NCI-H82 (cell line): ENCODE results near the gene MTFP1.
"Not testable (repeated sequence)": the region's sequence is repeated elsewhere in the genome, so short reads cannot be mapped to it uniquely, and the experiment has no call there.

ENCODE experiments used
- DNase-seq: peaks from one replicate; lab custom pipeline; 2025; lab: John Stamatoyannopoulos, UW

Gene MTFP1

GRCh38 chr22:30455075-30455840, 29.7 kb downstream of the MTFP1 start:
- DNase-seq: no peak

DNA sequence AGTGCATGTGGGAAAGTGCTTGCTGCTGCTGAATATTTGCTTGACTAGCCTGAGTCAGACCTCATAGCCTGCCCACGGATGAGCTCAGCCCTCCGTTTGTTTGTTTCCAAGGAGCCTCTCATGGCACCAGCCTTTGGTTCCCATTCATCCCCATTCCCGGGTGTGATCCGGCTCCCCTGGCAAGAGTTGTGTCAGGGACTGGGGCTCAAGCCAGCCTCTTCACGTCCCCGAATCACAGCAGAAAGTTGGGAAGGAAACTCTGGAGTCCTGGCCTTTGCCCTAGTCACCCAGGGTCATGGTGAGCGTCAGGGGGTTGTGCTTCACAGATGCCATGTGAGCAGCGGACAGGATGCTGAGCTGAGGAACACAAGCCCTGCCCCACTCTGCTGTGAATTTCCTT, 32.4 kb downstream of the MTFP1 start:
- DNase-seq: no peak

DNA sequence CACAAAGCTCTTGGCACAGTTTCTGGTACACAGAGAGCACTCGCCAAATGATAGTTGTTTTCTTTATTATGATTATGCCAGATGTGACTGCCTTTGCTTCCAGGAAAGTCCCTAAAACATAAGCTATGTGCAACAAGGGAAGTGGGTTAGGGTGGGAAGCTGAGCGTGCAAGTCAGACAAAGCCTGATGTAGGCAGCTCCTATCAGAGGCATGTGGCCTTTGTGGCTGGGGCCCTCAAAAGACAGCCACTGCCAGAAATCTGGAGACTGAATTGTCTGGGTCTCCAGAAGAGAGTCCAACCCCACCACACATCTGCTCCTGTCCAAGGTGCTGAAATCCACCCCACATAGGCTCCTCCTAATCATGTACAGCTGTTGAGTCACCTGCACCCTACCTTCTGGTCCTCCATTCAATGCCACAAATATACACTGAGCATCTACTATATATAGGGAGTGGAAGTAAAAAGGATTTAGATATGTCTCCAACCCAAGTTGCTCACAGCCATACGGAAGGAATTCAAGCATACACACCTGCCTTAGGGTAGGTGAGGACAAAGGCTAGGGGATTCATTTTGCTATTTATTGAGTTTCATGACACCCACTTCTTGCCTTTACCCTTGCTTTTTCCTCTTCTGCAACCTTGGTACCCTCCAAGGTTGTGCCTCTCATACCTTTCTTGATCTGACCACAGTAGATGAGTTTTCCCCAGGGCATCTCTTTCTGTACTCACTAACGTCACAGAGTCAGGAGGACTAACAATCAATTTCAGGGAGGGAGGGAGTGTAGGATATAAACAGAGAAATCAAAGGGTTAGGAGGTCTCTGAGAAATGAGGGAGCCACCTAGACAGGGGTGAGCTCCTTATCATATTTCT, 33.8 kb downstream of the MTFP1 start:
- DNase-seq: no peak

GRCh38 chr22:30460147-30460546, 34.6 kb downstream of the MTFP1 start:
- DNase-seq: no peak

DNA sequence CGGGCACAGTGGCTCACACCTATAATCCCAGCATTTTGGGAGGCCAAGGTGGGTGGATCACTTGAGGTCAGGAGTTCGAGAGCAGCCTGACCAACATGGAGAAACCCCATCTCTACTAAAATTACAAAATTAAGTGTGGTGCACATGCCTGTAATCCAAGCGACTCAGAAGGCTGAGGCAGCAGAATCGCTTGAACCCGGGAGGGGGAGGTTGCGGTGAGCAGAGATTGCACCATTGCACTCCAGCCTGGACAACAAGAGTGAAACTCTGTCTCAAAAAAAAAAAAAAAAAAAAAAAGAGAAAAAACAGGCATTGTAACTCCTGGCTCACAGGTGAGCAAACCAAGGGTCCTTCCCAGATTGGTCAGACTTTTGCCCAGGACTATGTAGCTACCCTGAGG, 35.0 kb downstream of the MTFP1 start:
- not testable (repeated sequence) for DNase-seq

DNA sequence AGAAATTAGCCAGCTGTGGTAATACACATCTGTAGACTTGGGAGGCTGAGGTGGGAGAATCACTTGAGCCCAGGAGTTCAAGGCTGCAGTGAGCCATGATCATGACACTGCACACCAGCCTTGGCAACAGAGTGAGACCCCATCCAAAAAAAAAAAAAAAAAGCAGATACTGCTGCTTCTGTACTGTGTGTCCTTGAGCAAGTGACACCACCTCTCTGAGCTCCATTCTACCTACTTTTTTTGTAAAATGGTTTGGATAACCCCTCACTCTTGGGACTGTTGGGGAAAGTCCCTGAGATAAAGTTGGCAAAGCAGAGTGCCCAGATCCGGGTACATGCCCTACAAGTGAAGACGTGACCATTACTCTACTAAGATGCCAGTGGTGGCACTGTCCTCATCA, 43.6 kb downstream of the MTFP1 start:
- no peak for DNase-seq

- DNase-seq: no peak
These were observed 45.1 kb downstream of the MTFP1 start for GRCh38 chr22:30470655-30471054.

- peak; percentile 5 for DNase-seq
These were observed 46.2 kb downstream of the MTFP1 start, which contains the start of gene SEC14L3 for GRCh38 chr22:30471616-30472318. Gene SEC14L3, minus strand, starts transcription at chr22:30472017. Its CDS starts 59 bp downstream, at chr22:30471958.

- DNase-seq: no peak
These were observed 47.6 kb downstream of the MTFP1 start for GRCh38 chr22:30472994-30473720.

GRCh38 chr22:30474121-30474520, 48.6 kb downstream of the MTFP1 start:
- DNase-seq: no peak

DNA sequence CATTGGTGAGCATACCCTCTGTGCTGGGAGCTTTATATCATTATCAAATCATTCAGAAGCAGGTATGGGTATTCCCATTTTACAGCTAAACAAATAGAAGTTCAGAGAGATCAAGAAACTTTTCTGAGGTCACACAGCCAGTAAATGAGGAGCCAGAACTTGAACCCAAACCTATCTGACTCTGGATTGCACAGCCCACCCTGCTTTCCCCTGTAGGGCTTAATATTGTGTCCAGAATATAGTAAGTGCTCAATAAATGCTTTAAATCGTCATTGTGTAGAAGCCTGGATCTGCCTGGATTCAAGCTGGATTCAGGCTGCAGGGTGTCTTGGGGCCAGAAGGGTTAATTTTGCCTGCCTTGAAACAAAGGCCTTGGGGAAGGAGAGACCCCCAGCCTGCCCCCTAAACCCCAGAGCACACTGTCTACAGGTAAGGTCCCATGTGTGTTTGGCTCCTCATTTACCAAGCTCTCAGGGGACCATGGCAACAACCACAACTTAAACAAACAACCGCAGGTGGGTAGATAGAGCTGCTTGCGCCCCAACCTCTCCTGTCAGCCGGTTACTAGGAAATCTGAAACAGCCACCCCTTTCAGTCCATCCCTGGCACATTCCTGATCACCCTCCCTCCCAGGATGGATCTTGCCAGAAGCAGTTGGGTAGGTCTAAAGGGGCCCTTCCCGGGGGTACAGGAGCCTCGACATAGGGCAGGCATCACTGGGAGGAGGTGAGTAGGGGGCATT, 49.3 kb downstream of the MTFP1 start:
- DNase-seq: no peak
